GM23338 (cell line): Measurements from ENCODE around the gene ZNF236. TPM values are rescaled to one million over a fixed set of nuclear protein-coding genes. Genes with fewer than 3 reads are reported as not detected.

Experiments
- ATAC-seq: fragments of 200-7000 bp; cut with Tn5 transposase; 3 replicates; pipeline ENCODE4 v1.9.1; 2020
- DNase-seq: peaks from one replicate; pipeline ENCODE4 v3.0.0-alpha.2; 2015; ENCODE audit warnings: low spot score
- H2AFZ ChIP-seq: fragments of 200-600 bp; sonication (generic); 2 replicates; pipeline ENCODE4 v1.8.0; 2016; ENCODE audit warnings: antibody characterized with exemption, mild to moderate bottlenecking, moderate library complexity
- H3F3A ChIP-seq: fragments of 200-600 bp; sonication (generic); replicated peaks from 2 replicates; pipeline ENCODE4 v1.8.0; 2017; ENCODE audit warnings: antibody characterized with exemption, mixed run types, low read depth
- H3K27ac ChIP-seq: fragments of 200-600 bp; sonication (generic); 2 replicates; pipeline ENCODE4 v1.6.1; 2016; ENCODE audit warnings: low read depth
- H3K27me3 ChIP-seq: fragments of 200-600 bp; sonication (generic); 2 replicates; pipeline ENCODE4 v1.8.0; 2016; ENCODE audit warnings: mild to moderate bottlenecking, mixed run types, moderate library complexity; ENCODE audit not compliant: insufficient read depth
- H3K36me3 ChIP-seq: fragments of 200-600 bp; sonication (generic); 2 replicates; pipeline ENCODE4 v1.8.0; 2016; ENCODE audit warnings: mild to moderate bottlenecking; ENCODE audit not compliant: insufficient read depth
- H3K4me1 ChIP-seq: fragments of 200-600 bp; sonication (generic); 2 replicates; pipeline ENCODE4 v1.8.0; 2016; ENCODE audit warnings: mild to moderate bottlenecking, moderate library complexity; ENCODE audit not compliant: insufficient read depth
- H3K4me2 ChIP-seq: fragments of 200-600 bp; sonication (generic); 2 replicates; pipeline ENCODE4 v1.7.1; 2017; ENCODE audit warnings: mixed run types
- H3K4me3 ChIP-seq: fragments of 200-600 bp; sonication (generic); 2 replicates; pipeline ENCODE4 v1.6.1; 2016; ENCODE audit warnings: mixed run types
- H3K79me2 ChIP-seq: fragments of 200-600 bp; sonication (generic); replicated peaks from 2 replicates; pipeline ENCODE4 v1.8.0; 2017; ENCODE audit warnings: mild to moderate bottlenecking; ENCODE audit not compliant: insufficient read depth
- H3K9me2 ChIP-seq: fragments of 200-600 bp; sonication (generic); 2 replicates; pipeline ENCODE4 v1.8.0; 2017; ENCODE audit not compliant: insufficient read depth
- H4K20me1 ChIP-seq: fragments of 200-600 bp; sonication (generic); replicated peaks from 2 replicates; pipeline ENCODE4 v1.8.0; 2017; ENCODE audit warnings: mild to moderate bottlenecking; ENCODE audit not compliant: insufficient read depth
- H3K27ac Mint-ChIP-seq: 2 replicates; pipeline ENCODE4 v1.8.0; 2020; ENCODE audit warnings: inconsistent platforms, mild to moderate bottlenecking, moderate library complexity, mixed read lengths
- H3K27me3 Mint-ChIP-seq: 3 replicates; pipeline ENCODE4 v1.8.0; 2022; ENCODE audit warnings: low read depth, mild to moderate bottlenecking, moderate library complexity, mixed read lengths, inconsistent platforms; ENCODE audit not compliant: insufficient read depth, poor library complexity
- H3K36me3 Mint-ChIP-seq: 3 replicates; pipeline ENCODE4 v1.8.0; 2021; ENCODE audit warnings: low read depth, mild to moderate bottlenecking, inconsistent platforms, moderate library complexity, mixed read lengths
- H3K4me1 Mint-ChIP-seq: 3 replicates; pipeline ENCODE4 v1.8.0; 2020; ENCODE audit warnings: mild to moderate bottlenecking, inconsistent platforms, mixed read lengths
- H3K4me3 Mint-ChIP-seq: 3 replicates; pipeline ENCODE4 v1.8.0; 2021; ENCODE audit warnings: moderate library complexity, mild to moderate bottlenecking, inconsistent platforms, mixed read lengths
- H3K9me3 Mint-ChIP-seq: 3 replicates; pipeline ENCODE4 v1.8.0; 2020; ENCODE audit warnings: moderate library complexity, mild to moderate bottlenecking, inconsistent platforms, mixed read lengths
- CREB1 ChIP-seq: fragments of 250-450 bp; sonication (Bioruptor Pico); IDR thresholded peaks from 2 replicates; pipeline ENCODE4 v1.5.0; 2020; ENCODE audit warnings: low read depth, mild to moderate bottlenecking, moderate library complexity
- EZH2phosphoT487 ChIP-seq: fragments of 200-600 bp; sonication (generic); IDR thresholded peaks from one replicate; pipeline ENCODE4 v1.8.1; 2018; ENCODE audit warnings: antibody characterized with exemption; ENCODE audit not compliant: unreplicated experiment
- NANOG ChIP-seq: IDR thresholded peaks from 2 replicates; pipeline ENCODE4 v1.6.1; 2016; ENCODE audit warnings: antibody characterized with exemption, borderline replicate concordance
- polyA plus RNA-seq: library from polyadenylated mRNA; unstranded; fragments of >200 nt; fragmentation: Nextera tagmentation; extraction: Ambion mirVana; gene quantifications from 2 replicates; pipeline ENCODE4 v1.2.1, GENCODE V29; 2016
- total RNA-seq: library from RNA; depleted of rRNA; stranded (reverse); fragments of >200 nt; shearing (Covaris generic); gene quantifications from 2 replicates; pipeline ENCODE4 v1.2.3, GENCODE V29; 2014
- TF ChIP-seq, protein P1 (sequence below), 2 experiments: fragments of 200-600 bp in 1 of 2; sonication (generic) in 1 of 2; conservative IDR thresholded peaks; 2 replicates each; pipeline versions ENCODE4 v1.5.1 to v1.6.1; 2016 to 2017; ENCODE audit warnings: antibody characterized with exemption in 2 of 2, low read depth in 2 of 2, mild to moderate bottlenecking in 2 of 2, moderate library complexity in 1 of 2
- TF ChIP-seq, protein P2 (sequence below): IDR thresholded peaks from one replicate; pipeline ENCODE4 v1.6.1; 2018; ENCODE audit warnings: antibody characterized with exemption; ENCODE audit not compliant: unreplicated experiment

ZNF236 gene
- total and polyA plus RNA-seq, 2 experiments from 2014 or later, result 8.9 to 16.3 TPM

DNA sequence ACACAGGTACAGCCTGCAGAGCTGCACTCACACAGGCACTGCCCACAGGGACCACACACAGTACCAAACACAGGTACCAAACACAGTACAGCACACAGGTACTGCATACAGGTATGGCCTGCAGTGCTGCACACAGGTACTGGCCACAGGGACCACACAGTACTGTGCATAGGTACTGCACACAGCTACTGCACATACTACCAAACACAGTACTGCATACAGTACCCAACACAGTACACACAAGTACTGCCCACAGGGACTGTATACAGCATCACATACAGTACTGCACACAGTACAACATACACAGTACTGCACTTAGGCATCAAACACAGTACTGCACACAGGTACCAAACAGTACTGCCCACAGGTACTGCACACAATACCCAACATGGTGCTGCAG lies 74.3 kb downstream of the ZNF236 start:
- Mint-ChIP-seq H3K4me1 (no peaks in the 10 kb centered on the region), H3K27me3 (peaks cover 1% of the 10 kb centered on the region), H3K4me3 (no peak overlapping the region), H3K36me3 (peaks cover 54% of the 10 kb centered on the region), H3K9me3 (no peaks in the 10 kb centered on the region; the same call in 2 of the 3 replicates), H3K27ac (no peak overlapping the region)
- DNase-seq (no peak), ATAC-seq (no peak)
- no peaks in the 10 kb centered on the region for H3K4me1 ChIP-seq
- no peaks in the 10 kb centered on the region for H3K79me2 ChIP-seq
- H3F3A ChIP-seq, result 0 out of 2 replicates have a peak, but pooled peaks cover 12% of the 10 kb centered on the region
- no peak overlapping the region for H3K4me2 ChIP-seq
- H4K20me1 ChIP-seq, result no peaks in the 10 kb centered on the region; the same call in 1 of the 2 replicates
- H3K27ac ChIP-seq, result no peak overlapping the region
- no peak for TF ChIP-seq EZH2phosphoT487
- H3K36me3 ChIP-seq, result peaks cover 18% of the 10 kb centered on the region; the same call in 1 of the 2 replicates
- H3K9me2 ChIP-seq, result peaks cover 3% of the 10 kb centered on the region; the same call in 1 of the 2 replicates
- no peak overlapping the region for H3K4me3 ChIP-seq
- H2AFZ ChIP-seq, result no peak overlapping the region
- H3K27me3 ChIP-seq, result no peaks in the 10 kb centered on the region

DNA sequence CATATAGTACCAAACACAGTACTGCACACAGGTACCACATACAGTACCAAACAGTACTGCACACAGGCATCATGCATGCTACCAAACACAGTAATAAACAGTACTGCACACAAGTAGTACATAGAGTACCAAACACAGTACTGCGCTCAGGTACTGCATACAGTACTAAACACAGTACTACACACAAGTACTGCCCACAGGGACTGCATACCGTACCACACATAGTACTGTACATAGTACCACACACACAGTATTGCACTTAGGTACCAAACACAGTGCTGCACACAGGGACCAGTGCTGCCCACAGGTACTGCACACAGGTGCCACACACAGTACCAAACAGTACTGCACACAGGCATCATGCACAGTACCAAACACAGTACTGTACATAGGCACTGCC lies 74.9 kb downstream of the ZNF236 start:
- no peak for TF ChIP-seq EZH2phosphoT487
- TF ChIP-seq, protein P1, sequence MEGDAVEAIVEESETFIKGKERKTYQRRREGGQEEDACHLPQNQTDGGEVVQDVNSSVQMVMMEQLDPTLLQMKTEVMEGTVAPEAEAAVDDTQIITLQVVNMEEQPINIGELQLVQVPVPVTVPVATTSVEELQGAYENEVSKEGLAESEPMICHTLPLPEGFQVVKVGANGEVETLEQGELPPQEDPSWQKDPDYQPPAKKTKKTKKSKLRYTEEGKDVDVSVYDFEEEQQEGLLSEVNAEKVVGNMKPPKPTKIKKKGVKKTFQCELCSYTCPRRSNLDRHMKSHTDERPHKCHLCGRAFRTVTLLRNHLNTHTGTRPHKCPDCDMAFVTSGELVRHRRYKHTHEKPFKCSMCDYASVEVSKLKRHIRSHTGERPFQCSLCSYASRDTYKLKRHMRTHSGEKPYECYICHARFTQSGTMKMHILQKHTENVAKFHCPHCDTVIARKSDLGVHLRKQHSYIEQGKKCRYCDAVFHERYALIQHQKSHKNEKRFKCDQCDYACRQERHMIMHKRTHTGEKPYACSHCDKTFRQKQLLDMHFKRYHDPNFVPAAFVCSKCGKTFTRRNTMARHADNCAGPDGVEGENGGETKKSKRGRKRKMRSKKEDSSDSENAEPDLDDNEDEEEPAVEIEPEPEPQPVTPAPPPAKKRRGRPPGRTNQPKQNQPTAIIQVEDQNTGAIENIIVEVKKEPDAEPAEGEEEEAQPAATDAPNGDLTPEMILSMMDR (conservative IDR thresholded peaks at IDR 0.05; ENCODE audit: low read depth in 2 of 2), result no peak
- TF ChIP-seq, protein P2, sequence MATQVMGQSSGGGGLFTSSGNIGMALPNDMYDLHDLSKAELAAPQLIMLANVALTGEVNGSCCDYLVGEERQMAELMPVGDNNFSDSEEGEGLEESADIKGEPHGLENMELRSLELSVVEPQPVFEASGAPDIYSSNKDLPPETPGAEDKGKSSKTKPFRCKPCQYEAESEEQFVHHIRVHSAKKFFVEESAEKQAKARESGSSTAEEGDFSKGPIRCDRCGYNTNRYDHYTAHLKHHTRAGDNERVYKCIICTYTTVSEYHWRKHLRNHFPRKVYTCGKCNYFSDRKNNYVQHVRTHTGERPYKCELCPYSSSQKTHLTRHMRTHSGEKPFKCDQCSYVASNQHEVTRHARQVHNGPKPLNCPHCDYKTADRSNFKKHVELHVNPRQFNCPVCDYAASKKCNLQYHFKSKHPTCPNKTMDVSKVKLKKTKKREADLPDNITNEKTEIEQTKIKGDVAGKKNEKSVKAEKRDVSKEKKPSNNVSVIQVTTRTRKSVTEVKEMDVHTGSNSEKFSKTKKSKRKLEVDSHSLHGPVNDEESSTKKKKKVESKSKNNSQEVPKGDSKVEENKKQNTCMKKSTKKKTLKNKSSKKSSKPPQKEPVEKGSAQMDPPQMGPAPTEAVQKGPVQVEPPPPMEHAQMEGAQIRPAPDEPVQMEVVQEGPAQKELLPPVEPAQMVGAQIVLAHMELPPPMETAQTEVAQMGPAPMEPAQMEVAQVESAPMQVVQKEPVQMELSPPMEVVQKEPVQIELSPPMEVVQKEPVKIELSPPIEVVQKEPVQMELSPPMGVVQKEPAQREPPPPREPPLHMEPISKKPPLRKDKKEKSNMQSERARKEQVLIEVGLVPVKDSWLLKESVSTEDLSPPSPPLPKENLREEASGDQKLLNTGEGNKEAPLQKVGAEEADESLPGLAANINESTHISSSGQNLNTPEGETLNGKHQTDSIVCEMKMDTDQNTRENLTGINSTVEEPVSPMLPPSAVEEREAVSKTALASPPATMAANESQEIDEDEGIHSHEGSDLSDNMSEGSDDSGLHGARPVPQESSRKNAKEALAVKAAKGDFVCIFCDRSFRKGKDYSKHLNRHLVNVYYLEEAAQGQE, result no peak
- TF ChIP-seq CREB1 (CRISPR knock-in tag), result no peak
- TF ChIP-seq NANOG, result no peak
- H3K4me1 ChIP-seq, result no peaks in the 10 kb centered on the region
- Mint-ChIP-seq H3K36me3 (peaks cover 49% of the 10 kb centered on the region), H3K4me1 (no peaks in the 10 kb centered on the region), H3K27me3 (peaks cover 1% of the 10 kb centered on the region), H3K9me3 (no peaks in the 10 kb centered on the region; the same call in 2 of the 3 replicates), H3K27ac (no peak overlapping the region), H3K4me3 (no peak overlapping the region)
- H3K36me3 ChIP-seq, result peaks cover 18% of the 10 kb centered on the region; the same call in 1 of the 2 replicates
- H2AFZ ChIP-seq, result no peak overlapping the region
- H3K4me2 ChIP-seq, result no peak overlapping the region
- DNase-seq (no peak), ATAC-seq (no peak)
- no peaks in the 10 kb centered on the region; the same call in 1 of the 2 replicates for H4K20me1 ChIP-seq
- H3K4me3 ChIP-seq, result no peak overlapping the region
- 0 out of 2 replicates have a peak, but pooled peaks cover 12% of the 10 kb centered on the region for H3F3A ChIP-seq
- no peaks in the 10 kb centered on the region for H3K27me3 ChIP-seq
- peaks cover 3% of the 10 kb centered on the region; the same call in 1 of the 2 replicates for H3K9me2 ChIP-seq
- H3K27ac ChIP-seq, result no peak overlapping the region
- H3K79me2 ChIP-seq, result no peaks in the 10 kb centered on the region
